Activated CD8-positive, alpha-beta T cell treated with anti-CD3 and anti-CD28 coated beads, Interleukin-2, amount 10 ng/mL, durations not matched to agents 7 days and 5 days (primary cell): ENCODE measurements around the gene AASDHPPT. TPM values are rescaled to one million over a fixed set of nuclear protein-coding genes. Genes with fewer than 3 reads are reported as not detected.

ENCODE experiments used
- ATAC-seq: fragments of 150-1000 bp; cut with Tn5 transposase; one replicate; pipeline ENCODE4 v1.10.0; 2021; ENCODE audit warnings: moderate library complexity
- CTCF ChIA-PET: fragments of 350-600 bp; sonication (Branson Sonifier 250); formaldehyde crosslinking; loops from one replicate; lab custom pipeline; 2021; ENCODE audit warnings: antibody characterized with exemption; lab: Charles Lee
- POLR2A ChIA-PET: fragments of 350-600 bp; sonication (Branson Sonifier 250); formaldehyde crosslinking; loops from one replicate; lab custom pipeline; 2021; ENCODE audit warnings: antibody characterized with exemption; lab: Charles Lee
- DNase-seq: peaks from one replicate; pipeline ENCODE4 v3.0.0-alpha.2; 2020
- H3K27ac Mint-ChIP-seq: one replicate; pipeline ENCODE4 v1.8.0; 2021; ENCODE audit warnings: mild to moderate bottlenecking, mixed read lengths
- H3K27me3 Mint-ChIP-seq: one replicate; pipeline ENCODE4 v1.8.0; 2021; ENCODE audit warnings: low read depth, mixed read lengths
- H3K36me3 Mint-ChIP-seq: one replicate; pipeline ENCODE4 v1.8.0; 2021; ENCODE audit warnings: low read depth, mixed read lengths
- H3K4me1 Mint-ChIP-seq: one replicate; pipeline ENCODE4 v1.8.0; 2021; ENCODE audit warnings: low read depth, mixed read lengths
- H3K4me3 Mint-ChIP-seq: one replicate; pipeline ENCODE4 v1.8.0; 2021; ENCODE audit warnings: mild to moderate bottlenecking, mixed read lengths
- H3K9me3 Mint-ChIP-seq: one replicate; pipeline ENCODE4 v1.8.0; 2022; ENCODE audit warnings: mixed read lengths; ENCODE audit not compliant: insufficient read depth
- total RNA-seq, 2 experiments: library from RNA; stranded (reverse); gene quantifications; one replicate each; pipeline ENCODE4 v1.2.3, GENCODE V29; 2021

Gene AASDHPPT
- total RNA-seq, 2 experiments from 2014 or later, result 30.9 to 31.2 TPM

- DNase-seq, result no peak
- ATAC-seq, result no peak
- Mint-ChIP-seq H3K9me3 (no peaks in the 10 kb centered on the region), H3K36me3 (peaks cover 10% of the 10 kb centered on the region), H3K4me1 (peaks cover 11% of the 10 kb centered on the region), H3K27me3 (no peaks in the 10 kb centered on the region), H3K4me3 (no peak overlapping the region), H3K27ac (no peak overlapping the region)
- ChIA-PET CTCF (no interaction called here), POLR2A (no interaction called here)
Measured at GRCh38 chr11:106061249-106061784, 16.1 kb upstream of the AASDHPPT start.

GRCh38 chr11:106061954-106062949 lies 15.2 kb upstream of the AASDHPPT start:
- ChIA-PET POLR2A (interaction anchor here (0.5 kb wide), 1 partner anchor 63 kb away, joined by 3 read pairs; no protein-coding TSS in a partner anchor), CTCF (no interaction called here)
- no peak overlapping the region for H3K4me3 Mint-ChIP-seq

DNA sequence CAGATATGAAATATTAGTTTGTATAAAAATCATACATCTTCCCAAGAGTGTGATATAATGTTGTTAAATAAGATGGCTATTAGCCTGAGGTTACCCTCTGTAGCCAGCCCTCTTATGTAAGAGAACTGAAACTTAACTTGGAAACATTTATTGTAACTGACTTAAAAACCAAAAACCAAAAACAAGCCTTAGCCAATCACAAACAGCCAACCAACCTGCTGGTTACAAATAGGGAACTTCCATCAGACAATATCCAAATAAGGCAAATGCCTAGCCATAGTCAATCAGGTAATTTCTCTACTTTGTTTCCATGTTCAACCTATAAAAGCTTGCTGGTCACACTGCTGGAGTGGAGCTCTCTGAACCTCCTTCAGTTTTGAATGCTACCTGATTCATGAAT lies 14.5 kb upstream of the AASDHPPT start:
- Mint-ChIP-seq H3K36me3 (peaks cover 6% of the 10 kb centered on the region), H3K27me3 (no peaks in the 10 kb centered on the region), H3K27ac (no peak overlapping the region), H3K9me3 (no peaks in the 10 kb centered on the region), H3K4me1 (peaks cover 9% of the 10 kb centered on the region), H3K4me3 (no peak overlapping the region)
- CTCF ChIA-PET, result interaction anchor here (1.5 kb wide), 1 partner anchor 14 kb away, joined by 3 read pairs; the partner anchor contains the start of genes AASDHPPT and KBTBD3
- DNase-seq (no peak), ATAC-seq (no peak)
- POLR2A ChIA-PET, result no interaction called here

More at GRCh38 chr11:106061954-106062949, 15.2 kb upstream of the AASDHPPT start:
- DNase-seq, result no peak
- Mint-ChIP-seq H3K4me1 (peaks cover 9% of the 10 kb centered on the region), H3K36me3 (peaks cover 10% of the 10 kb centered on the region), H3K27ac (no peak overlapping the region), H3K9me3 (no peaks in the 10 kb centered on the region), H3K27me3 (no peaks in the 10 kb centered on the region)
- no peak for ATAC-seq

GRCh38 chr11:106070606-106071005 lies 6.9 kb upstream of the AASDHPPT start:
- Mint-ChIP-seq H3K27ac (no peak overlapping the region), H3K4me3 (no peak overlapping the region), H3K36me3 (peaks cover 6% of the 10 kb centered on the region), H3K4me1 (peaks cover 4% of the 10 kb centered on the region), H3K27me3 (no peaks in the 10 kb centered on the region), H3K9me3 (no peaks in the 10 kb centered on the region)
- ATAC-seq (no peak), DNase-seq (no peak)
- POLR2A ChIA-PET, result no interaction called here
- CTCF ChIA-PET, result interaction anchor here (1.5 kb wide), 1 partner anchor 17 kb away, joined by 3 read pairs; no protein-coding TSS in a partner anchor

GRCh38 chr11:106072804-106073203 lies 4.7 kb upstream of the AASDHPPT start:
- ATAC-seq (no peak), DNase-seq (no peak)
- Mint-ChIP-seq H3K27me3 (no peaks in the 10 kb centered on the region), H3K9me3 (no peaks in the 10 kb centered on the region), H3K4me1 (peaks cover 13% of the 10 kb centered on the region), H3K36me3 (peaks cover 5% of the 10 kb centered on the region), H3K27ac (no peak overlapping the region), H3K4me3 (no peak overlapping the region)
- CTCF ChIA-PET, result no interaction called here
- POLR2A ChIA-PET, result no interaction called here

DNA sequence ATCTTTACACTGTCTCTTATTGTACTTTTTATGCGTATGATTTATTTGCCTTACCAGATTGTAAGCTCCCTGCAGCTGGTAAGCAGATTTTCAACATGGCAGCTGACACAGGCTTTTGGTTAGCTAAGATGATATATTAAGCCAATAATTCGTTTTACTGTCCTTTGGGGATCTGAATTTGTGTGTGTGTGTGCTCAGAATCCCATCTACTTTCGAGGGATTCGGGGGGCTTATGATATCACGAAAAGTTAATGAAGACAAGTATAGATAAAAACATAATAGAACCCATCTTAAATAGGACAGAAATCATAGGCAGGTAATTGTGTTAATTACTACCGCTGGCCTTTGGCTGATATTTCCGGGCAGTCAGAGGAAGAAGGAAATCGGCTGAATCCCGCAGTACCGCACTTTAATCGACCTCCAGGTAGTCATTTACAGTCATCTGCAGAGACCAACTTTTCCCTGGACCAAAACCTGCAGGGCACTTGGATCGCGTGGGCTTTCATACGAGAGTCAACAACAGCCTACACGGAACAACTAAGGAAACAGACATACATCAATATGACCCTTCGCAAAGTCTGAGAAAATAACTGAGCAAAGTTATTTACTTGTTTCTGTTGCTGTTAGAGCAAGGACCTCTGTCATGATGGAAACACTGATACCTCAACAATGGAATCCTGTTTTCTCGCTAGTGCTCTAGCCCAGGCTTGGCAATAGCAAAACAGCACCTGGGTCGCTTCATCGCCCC lies 1.1 kb upstream of the AASDHPPT start:
- Mint-ChIP-seq H3K27me3 (no peaks in the 10 kb centered on the region), H3K27ac (peak overlapping the region; percentile 97), H3K4me3 (peak overlapping the region; percentile 95), H3K4me1 (peaks cover 33% of the 10 kb centered on the region), H3K36me3 (peaks cover 20% of the 10 kb centered on the region), H3K9me3 (no peaks in the 10 kb centered on the region)
- POLR2A ChIA-PET, result interaction anchor here (1.0 kb wide), 1 partner anchor 54 kb away, joined by 4 read pairs; no protein-coding TSS in a partner anchor
- DNase-seq (peak; percentile 32), ATAC-seq (no peak)
- CTCF ChIA-PET, result interaction anchor here (1.0 to 3.2 kb wide), 8 partner anchors 10 to 137 kb away, joined by 3 to 18 read pairs (median 6); no protein-coding TSS in a partner anchor

GRCh38 chr11:106076919-106077608 lies 398 bp upstream of the AASDHPPT start, which contains the start of gene KBTBD3:
KBTBD3 (minus strand) TSS chr11:106077347; CDS start chr11:106059097, 18,250 bp downstream.
- ChIA-PET CTCF (interaction anchor here (0.6 to 3.2 kb wide), 11 partner anchors 9 to 137 kb away, joined by 3 to 18 read pairs (median 5); no protein-coding TSS in a partner anchor), POLR2A (interaction anchor here (0.7 to 1.0 kb wide), 4 partner anchors 14 to 58 kb away, joined by 3 to 6 read pairs (median 4); no protein-coding TSS in a partner anchor)
- Mint-ChIP-seq H3K27me3 (no peaks in the 10 kb centered on the region), H3K9me3 (no peaks in the 10 kb centered on the region), H3K36me3 (peaks cover 26% of the 10 kb centered on the region), H3K27ac (peak within 1 kb of the TSS; percentile 97), H3K4me1 (peaks cover 37% of the 10 kb centered on the region), H3K4me3 (peak within 1 kb of the TSS; percentile 95)
- peak; percentile 98 for ATAC-seq
- DNase-seq, result peak; percentile 99

DNA sequence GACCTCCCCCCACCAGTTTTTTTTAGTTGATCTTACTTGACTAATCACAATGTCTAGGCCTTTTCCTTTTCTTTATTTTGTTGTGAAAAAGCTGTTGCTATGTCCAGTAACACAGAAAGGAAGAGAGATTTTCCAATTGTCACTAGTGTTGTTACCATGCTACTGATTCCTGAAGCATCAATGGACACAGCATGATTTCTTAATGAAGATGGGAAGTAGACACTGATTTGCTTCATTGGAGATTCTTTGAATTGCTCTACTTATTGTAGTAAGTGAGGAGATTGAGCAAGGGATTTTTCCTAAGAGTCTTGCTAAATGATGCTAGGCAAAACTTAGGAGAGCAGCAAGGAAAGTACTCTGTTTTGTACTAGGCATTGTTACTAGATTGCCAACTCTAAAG lies 4.6 kb downstream of the AASDHPPT start:
- ATAC-seq (no peak), DNase-seq (no peak)
- POLR2A ChIA-PET, result no interaction called here
- Mint-ChIP-seq H3K36me3 (peaks cover 38% of the 10 kb centered on the region), H3K27ac (no peak overlapping the region), H3K27me3 (no peaks in the 10 kb centered on the region), H3K4me1 (peaks cover 36% of the 10 kb centered on the region), H3K4me3 (no peak overlapping the region), H3K9me3 (no peaks in the 10 kb centered on the region)
- CTCF ChIA-PET, result no interaction called here

- H3K36me3 Mint-ChIP-seq, result peaks cover 35% of the 10 kb centered on the region
- no peaks in the 10 kb centered on the region for H3K9me3 Mint-ChIP-seq
- H3K4me3 Mint-ChIP-seq, result no peak overlapping the region
- H3K27me3 Mint-ChIP-seq, result no peaks in the 10 kb centered on the region
- POLR2A ChIA-PET, result no interaction called here
- H3K27ac Mint-ChIP-seq, result no peak overlapping the region
- CTCF ChIA-PET, result interaction anchor here (1.9 to 2.1 kb wide), 3 partner anchors 9 to 63 kb away, joined by 4 to 7 read pairs (median 5); partner anchors contain the start of genes AASDHPPT, KBTBD3 and MSANTD4
- ATAC-seq, result no peak
- DNase-seq, result no peak
- peaks cover 37% of the 10 kb centered on the region for H3K4me1 Mint-ChIP-seq
Measured at GRCh38 chr11:106086135-106086534, 8.7 kb downstream of the AASDHPPT start.

- no peak for ATAC-seq
- POLR2A ChIA-PET, result no interaction called here
- CTCF ChIA-PET, result interaction anchor here (1.3 to 2.1 kb wide), 5 partner anchors 8 to 64 kb away, joined by 4 to 11 read pairs (median 5); partner anchors contain the start of genes AASDHPPT, KBTBD3 and MSANTD4
- H3K4me3 Mint-ChIP-seq, result no peak overlapping the region
- H3K4me1 Mint-ChIP-seq, result peaks cover 38% of the 10 kb centered on the region
- H3K27me3 Mint-ChIP-seq, result no peaks in the 10 kb centered on the region
- H3K36me3 Mint-ChIP-seq, result peaks cover 35% of the 10 kb centered on the region
- H3K27ac Mint-ChIP-seq, result no peak overlapping the region
- no peaks in the 10 kb centered on the region for H3K9me3 Mint-ChIP-seq
- no peak for DNase-seq
Measured at GRCh38 chr11:106086850-106087249, 9.4 kb downstream of the AASDHPPT start.
